T-helper 2 cell treated with Interferon-gamma antibody and Interleukin-4, amounts not matched to agents 5 μg/mL and 100 μg/mL, for 36 hours (primary cell): ENCODE measurements around the gene ADGRA1.

Source experiments
- DNase-seq: peaks from one replicate; pipeline ENCODE4 v3.0.0; 2021; ENCODE audit warnings: low spot score
- H3K27ac Mint-ChIP-seq: one replicate; pipeline ENCODE4 v1.8.0; 2021; ENCODE audit warnings: mild to moderate bottlenecking, mixed read lengths
- H3K27me3 Mint-ChIP-seq: one replicate; pipeline ENCODE4 v1.8.0; 2021; ENCODE audit warnings: low read depth, mixed read lengths
- H3K36me3 Mint-ChIP-seq: one replicate; pipeline ENCODE4 v1.8.0; 2021; ENCODE audit warnings: low read depth, mixed read lengths
- H3K4me1 Mint-ChIP-seq: one replicate; pipeline ENCODE4 v1.8.0; 2021; ENCODE audit warnings: low read depth, mixed read lengths
- H3K4me3 Mint-ChIP-seq: one replicate; pipeline ENCODE4 v1.8.0; 2022; ENCODE audit warnings: mild to moderate bottlenecking, moderate library complexity, mixed read lengths
- H3K9me3 Mint-ChIP-seq: one replicate; pipeline ENCODE4 v1.8.0; 2021; ENCODE audit warnings: mixed read lengths

Gene ADGRA1

GRCh38 chr10:133180192-133180964 is 92.7 kb downstream of the ADGRA1 start:
- Mint-ChIP-seq H3K4me1 (no peaks in the 10 kb centered on the region), H3K4me3 (no peak overlapping the region), H3K27ac (no peak overlapping the region), H3K36me3 (no peaks in the 10 kb centered on the region), H3K27me3 (no peaks in the 10 kb centered on the region), H3K9me3 (peaks cover 22% of the 10 kb centered on the region)
- no peak for DNase-seq

DNA sequence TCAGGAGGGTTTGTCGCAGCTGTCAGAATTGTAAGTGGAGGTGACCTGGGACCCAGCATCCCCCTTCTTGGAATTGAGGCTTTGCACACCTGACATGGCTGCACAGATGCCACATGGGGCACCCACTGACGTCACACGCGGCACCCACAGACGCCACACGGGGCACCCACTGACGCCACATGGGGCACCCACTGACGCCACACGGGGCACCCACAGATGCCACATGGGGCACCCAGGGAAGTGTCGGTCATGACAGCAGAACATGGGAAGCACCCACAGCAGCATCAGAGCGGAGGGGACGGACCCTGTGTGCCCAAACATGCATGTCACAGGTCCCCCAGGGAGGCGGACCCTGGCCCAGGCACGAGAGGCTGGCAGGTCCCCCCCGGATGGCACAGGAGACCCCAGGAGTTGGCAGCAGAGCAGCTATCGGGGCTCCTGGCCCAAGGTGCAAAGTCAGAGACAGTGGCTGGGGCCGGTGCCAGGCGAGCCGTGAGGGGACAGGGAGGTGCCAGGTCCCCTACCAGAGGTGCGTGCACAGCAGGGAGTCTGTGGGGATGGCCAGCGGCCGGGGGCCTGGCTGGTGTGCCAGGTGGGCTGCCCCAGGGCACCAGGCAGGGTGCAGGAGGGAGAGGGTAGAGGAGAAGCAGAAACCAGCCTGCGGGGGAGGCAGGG is 93.4 kb downstream of the ADGRA1 start:
- Mint-ChIP-seq H3K9me3 (peaks cover 22% of the 10 kb centered on the region), H3K27ac (no peak overlapping the region), H3K27me3 (no peaks in the 10 kb centered on the region), H3K4me1 (no peaks in the 10 kb centered on the region), H3K4me3 (no peak overlapping the region), H3K36me3 (no peaks in the 10 kb centered on the region)
- no peak for DNase-seq
